Activated gamma-delta T cell treated with Interleukin-2 at 50 U/mL for 16 hours (primary cell): ENCODE measurements around the gene WNT5A.
"Not testable (repeated sequence)": the region's sequence is repeated elsewhere in the genome, so short reads cannot be mapped to it uniquely, and the experiment has no call there.

Experiments
- DNase-seq: peaks from one replicate; pipeline ENCODE4 v3.0.0-alpha.2; 2020

WNT5A gene

GRCh38 chr3:55505102-55505501 is 18.0 kb upstream of the WNT5A start:
- DNase-seq, result not testable (repeated sequence)

GRCh38 chr3:55501905-55502304 is 14.8 kb upstream of the WNT5A start:
- DNase-seq, result no peak

GRCh38 chr3:55500555-55501330 is 13.6 kb upstream of the WNT5A start:
- DNase-seq, result no peak

DNA sequence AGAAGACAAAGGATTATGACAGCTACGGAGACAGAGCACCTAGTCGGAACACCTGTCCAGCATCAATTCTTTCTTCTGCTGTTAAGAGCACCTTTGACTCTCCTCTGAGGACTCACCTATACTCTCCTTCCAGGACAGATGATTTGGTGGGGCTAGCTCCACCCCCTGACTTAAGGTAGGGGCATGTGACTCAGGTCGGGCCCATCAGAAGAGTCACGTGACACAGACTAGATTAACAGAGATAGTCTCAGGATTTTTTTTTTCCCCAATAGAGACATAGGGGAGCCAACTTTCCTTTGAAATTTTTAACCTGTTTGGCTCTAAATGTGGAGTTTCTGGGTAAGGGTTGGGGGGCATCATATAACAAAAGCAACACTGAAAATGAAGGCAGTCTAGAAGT is 11.4 kb upstream of the WNT5A start:
- no peak for DNase-seq

GRCh38 chr3:55497250-55497649 is 10.1 kb upstream of the WNT5A start:
- DNase-seq, result no peak

GRCh38 chr3:55494976-55495375 is 7.9 kb upstream of the WNT5A start:
- DNase-seq, result no peak

GRCh38 chr3:55492976-55493375 is 5.9 kb upstream of the WNT5A start:
- no peak for DNase-seq

- DNase-seq, result no peak
These were observed 4.2 kb upstream of the WNT5A start for GRCh38 chr3:55491296-55491816.

- DNase-seq, result no peak
These were observed 3.3 kb upstream of the WNT5A start for GRCh38 chr3:55490276-55490913.

DNA sequence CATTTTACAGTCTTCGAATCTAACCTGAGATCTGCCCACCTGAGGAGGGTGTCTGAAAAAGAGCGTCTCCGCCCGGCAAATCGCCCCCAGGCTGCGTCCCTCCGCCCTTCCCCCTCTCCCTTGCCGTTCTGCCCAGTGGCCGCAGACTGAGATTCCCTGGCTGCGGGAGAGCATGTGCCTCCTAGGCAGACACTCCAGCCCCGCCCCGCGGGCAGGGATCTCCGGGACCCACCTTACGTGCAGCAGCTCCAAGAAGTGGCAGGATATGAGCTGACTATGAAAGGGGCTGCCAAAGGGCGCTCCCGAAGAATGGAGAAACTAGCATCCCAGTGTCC is 2.7 kb upstream of the WNT5A start:
- no peak for DNase-seq

DNA sequence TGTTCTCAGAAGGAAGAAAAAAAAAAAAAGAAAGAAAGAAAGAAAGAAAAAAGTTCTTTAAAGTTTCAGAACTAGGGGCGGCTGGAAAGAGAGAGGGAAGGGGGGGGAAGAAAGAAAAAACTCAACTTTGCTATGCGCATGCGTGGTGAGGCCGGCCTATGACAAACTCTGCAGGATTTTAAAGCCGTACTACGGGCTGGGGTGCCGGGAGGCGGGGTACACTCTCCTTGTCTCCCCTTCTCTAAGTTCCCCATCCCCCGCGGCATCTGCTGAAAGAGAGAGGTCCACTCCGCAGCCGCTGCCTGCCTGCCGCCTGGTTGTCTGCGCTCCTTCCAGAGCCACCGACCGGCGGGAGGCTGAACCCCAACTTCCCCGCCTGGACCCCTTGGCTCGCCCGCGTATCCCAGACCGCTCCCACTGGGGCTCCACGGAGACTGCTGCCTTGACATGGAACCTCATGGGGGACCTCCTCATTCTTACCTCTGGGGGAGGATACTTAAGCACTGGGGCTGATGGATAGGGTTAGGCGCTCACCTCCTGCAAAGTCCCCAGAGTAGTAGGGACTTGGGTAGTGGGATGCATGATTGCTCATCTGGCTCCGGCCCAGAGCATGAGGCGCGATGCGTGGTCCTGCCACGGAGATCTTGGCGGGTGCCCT is 1.4 kb upstream of the WNT5A start:
- no peak for DNase-seq

DNA sequence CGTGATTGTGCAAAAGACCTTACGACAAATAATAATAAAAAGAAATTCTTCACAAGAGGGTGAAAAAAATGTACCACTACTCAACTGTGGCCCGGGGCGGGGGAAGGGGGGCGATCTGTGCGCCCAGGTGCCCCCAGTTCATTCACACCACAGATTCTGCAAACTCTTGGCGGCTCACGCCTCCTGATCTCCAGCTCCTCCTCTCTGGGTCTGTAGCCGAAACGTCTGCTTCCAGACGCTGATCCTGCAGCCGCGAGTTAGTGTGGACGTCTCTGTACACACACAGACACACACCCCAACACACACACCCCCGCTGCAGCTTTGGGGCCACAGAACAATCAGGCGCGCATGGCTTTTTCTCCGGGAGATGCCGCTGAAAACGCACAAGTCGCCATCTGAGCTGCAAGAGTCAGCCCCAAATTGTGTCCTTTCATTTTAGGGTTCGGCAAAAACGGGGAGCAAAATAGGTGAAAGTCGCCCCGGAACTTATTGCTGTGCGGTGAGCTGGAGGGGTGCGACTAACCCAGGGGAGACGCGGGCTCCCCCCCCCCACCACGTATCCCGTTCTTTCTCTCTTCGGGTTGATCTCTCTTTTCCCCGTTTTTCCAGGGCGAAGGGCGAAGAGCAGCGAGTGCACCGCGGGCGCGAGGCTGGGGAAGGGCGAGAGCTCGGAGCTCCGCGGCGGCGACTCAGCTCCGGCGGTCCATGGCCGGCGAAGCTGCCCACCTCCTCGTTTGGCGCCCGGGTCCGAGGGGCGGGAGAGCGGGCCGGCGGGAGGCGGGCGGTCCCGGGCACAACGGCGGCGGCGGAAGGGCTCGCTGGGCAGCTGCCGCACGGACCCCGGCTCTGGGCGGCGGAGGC is 505 bp upstream of the WNT5A start:
- no peak for DNase-seq

DNA sequence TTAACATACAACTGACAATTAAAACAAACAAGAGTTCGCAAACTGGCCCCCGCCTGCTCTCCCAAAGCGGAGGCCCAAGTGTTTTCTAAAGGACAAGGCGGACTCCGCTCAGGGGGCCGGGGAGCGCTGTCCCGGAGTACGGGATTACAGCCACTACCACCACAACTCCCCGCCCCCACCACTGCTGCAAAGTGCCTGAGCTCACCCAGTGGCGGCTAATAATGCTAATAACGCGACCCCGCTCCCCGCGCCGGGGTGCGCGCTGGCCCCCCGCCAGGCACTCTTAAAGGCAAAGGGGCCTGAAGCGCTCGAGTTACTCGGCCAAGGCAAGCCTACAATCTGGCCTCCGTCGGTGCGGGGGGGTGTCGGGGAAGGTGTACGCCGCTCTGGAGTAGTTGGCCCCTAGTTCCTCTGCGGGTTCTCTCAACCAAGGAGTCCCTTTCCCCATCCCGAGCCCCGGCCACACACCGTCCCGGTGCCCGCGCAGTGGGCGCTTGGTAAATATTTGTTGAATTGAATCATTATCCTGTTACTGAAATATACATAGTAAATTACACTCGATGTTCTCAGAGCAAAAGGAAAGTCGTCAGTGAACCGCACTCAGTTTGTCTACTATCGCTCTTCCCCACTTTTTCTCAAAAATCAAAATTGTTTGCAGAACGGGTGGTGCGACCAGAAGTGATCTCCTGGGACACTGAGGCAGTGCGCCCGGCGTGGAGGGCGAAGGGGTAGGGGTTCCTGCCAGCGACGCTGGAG is 827 bp downstream of the WNT5A start:
- no peak for DNase-seq

- DNase-seq, result no peak
These were observed 2.0 kb downstream of the WNT5A start for GRCh38 chr3:55484801-55485791.

GRCh38 chr3:55484191-55484689 is 2.9 kb downstream of the WNT5A start:
- no peak for DNase-seq

GRCh38 chr3:55483196-55484095 is 3.7 kb downstream of the WNT5A start:
- no peak for DNase-seq

DNA sequence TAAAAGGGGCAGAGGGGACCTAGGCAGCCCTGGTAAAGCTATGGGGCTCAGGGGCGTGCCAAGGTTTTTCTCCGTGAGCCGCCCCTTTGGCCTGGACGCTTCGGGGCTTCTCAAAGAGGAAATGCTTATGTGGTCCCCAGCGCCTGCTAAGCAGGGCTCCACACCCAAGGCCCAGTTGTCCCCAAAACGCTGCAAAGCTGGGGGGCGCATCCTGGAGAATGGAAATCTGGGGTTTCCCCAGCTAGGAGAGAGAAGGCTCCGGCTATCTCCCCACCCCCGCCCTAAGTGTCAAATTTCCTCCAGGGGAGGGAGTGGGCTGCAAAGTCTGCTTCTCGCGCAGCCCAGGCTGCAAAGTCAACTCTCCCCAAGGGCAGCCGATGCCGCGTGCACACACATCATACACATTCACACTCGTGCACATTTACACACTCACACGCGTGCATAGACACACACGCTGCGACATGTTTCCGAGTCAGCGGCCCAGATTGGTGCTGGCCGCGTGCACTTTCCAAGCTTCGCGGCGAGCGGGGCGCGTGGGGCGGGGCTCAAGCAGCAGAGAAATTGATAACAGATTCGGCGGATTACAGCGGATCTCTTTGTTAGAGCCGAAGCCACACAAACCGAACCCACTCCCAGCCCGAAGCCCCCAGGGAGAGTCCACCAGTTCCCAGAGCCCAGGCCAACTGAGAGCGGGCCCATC is 4.5 kb downstream of the WNT5A start:
- DNase-seq, result no peak

DNA sequence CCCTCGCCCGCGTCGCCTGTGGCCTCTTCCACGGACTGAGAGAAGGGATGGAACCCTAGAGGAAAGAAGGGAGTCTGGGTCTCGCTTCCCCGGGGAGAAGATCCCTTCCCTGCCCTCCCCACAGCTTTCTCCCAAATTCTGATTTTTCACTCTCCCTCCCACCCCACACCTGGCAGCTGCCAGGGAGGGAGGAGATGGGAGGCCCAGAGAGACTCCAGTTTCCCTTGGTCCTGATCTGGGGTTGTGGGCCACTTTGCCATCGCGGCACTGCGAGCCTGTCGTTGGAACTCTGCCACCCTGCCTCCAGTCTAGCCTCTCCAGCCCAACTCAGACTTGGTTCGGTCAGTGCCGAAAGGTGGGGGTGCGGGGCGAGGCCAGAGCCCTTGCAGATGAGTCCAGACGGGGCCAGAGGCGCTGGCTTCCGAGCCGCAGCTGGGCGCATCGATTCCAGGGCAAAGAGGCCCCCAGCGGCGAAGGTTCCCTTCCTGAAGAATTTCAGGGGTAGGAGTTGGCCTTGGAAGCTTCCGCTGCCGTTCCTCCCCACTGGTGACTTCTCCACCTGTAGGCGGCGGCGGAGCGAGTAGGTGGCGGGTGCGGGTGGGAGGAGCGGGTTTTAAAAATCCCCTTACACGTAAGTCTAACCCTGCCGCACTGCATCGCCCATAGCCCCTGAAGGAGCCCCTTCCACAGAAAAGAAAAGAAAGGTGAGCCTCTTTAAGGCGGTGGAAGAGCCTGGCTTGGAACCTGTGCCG is 5.2 kb downstream of the WNT5A start:
- no peak for DNase-seq
